OCI-LY1 (cell line): ENCODE results near the gene PLEKHF1.

Experiments
- H2AFZ ChIP-seq: fragments of 200-600 bp; sonication (generic), shearing (Covaris generic); 2 replicates; pipeline ENCODE4 v1.6.0; 2014; ENCODE audit warnings: antibody characterized with exemption, mild to moderate bottlenecking, low read length
- H3F3A ChIP-seq: fragments of 200-600 bp; sonication (generic), shearing (Covaris generic); 2 replicates; pipeline ENCODE4 v1.6.0; 2014; ENCODE audit warnings: mild to moderate bottlenecking, antibody characterized with exemption, low read length, moderate library complexity; ENCODE audit not compliant: insufficient read depth
- H3K27ac ChIP-seq: fragments of 200-600 bp; sonication (generic); 2 replicates; pipeline ENCODE4 v1.5.1; 2014; ENCODE audit warnings: low read length, mixed run types, mild to moderate bottlenecking, low read depth; ENCODE audit not compliant: poor library complexity, severe bottlenecking
- H3K27me3 ChIP-seq: fragments of 200-600 bp; sonication (generic); 2 replicates; pipeline ENCODE4 v1.6.0; 2014; ENCODE audit warnings: antibody characterized with exemption, mild to moderate bottlenecking, low read length, moderate library complexity; ENCODE audit not compliant: insufficient read depth
- H3K36me3 ChIP-seq: fragments of 200-600 bp; sonication (generic); 2 replicates; pipeline ENCODE4 v1.6.1; 2014; ENCODE audit warnings: mild to moderate bottlenecking, antibody characterized with exemption, low read length, moderate library complexity, mixed read lengths; ENCODE audit not compliant: insufficient read depth
- H3K4me1 ChIP-seq: fragments of 200-600 bp; sonication (generic); 2 replicates; pipeline ENCODE4 v1.5.1; 2014; ENCODE audit warnings: mild to moderate bottlenecking, low read length, moderate library complexity; ENCODE audit not compliant: insufficient read depth, severe bottlenecking
- H3K4me2 ChIP-seq: fragments of 200-600 bp; sonication (generic), shearing (Covaris generic); 2 replicates; pipeline ENCODE4 v1.6.1; 2014; ENCODE audit warnings: low read length
- H3K4me3 ChIP-seq: fragments of 200-600 bp; sonication (generic); 2 replicates; pipeline ENCODE4 v1.5.1; 2014; ENCODE audit warnings: low read length, low read depth, mild to moderate bottlenecking, mixed read lengths; ENCODE audit not compliant: poor library complexity, severe bottlenecking
- H3K79me2 ChIP-seq: fragments of 200-600 bp; shearing (Covaris generic); 2 replicates; pipeline ENCODE4 v1.6.1; 2016; ENCODE audit warnings: mixed run types, low read length, mixed read lengths; ENCODE audit not compliant: insufficient read depth
- H3K9ac ChIP-seq: fragments of 200-600 bp; sonication (generic), shearing (Covaris generic); 2 replicates; pipeline ENCODE4 v1.6.1; 2014; ENCODE audit warnings: mild to moderate bottlenecking, low read length, mixed read lengths
- H3K9me2 ChIP-seq: fragments of 200-600 bp; sonication (generic), shearing (Covaris generic); 2 replicates; pipeline ENCODE4 v1.6.1; 2014; ENCODE audit warnings: low read depth, mild to moderate bottlenecking, low read length, mixed read lengths
- H3K9me3 ChIP-seq: fragments of 200-600 bp; shearing (Covaris generic); 2 replicates; pipeline ENCODE4 v1.6.1; 2014; ENCODE audit warnings: low read length, mixed read lengths
- H4K20me1 ChIP-seq: fragments of 200-600 bp; sonication (generic), shearing (Covaris generic); 2 replicates; pipeline ENCODE4 v1.6.0; 2016; ENCODE audit warnings: mild to moderate bottlenecking, low read length; ENCODE audit not compliant: insufficient read depth
- EZH2 ChIP-seq: fragments of 200-600 bp; sonication (generic), shearing (Covaris generic); IDR thresholded peaks from 2 replicates; pipeline ENCODE4 v1.8.0; 2017; ENCODE audit warnings: borderline replicate concordance, mixed run types, mild to moderate bottlenecking, antibody characterized with exemption, low read length, moderate library complexity, mixed read lengths
- TF ChIP-seq, protein P1 (sequence below): fragments of 200-600 bp; sonication (generic), shearing (Covaris generic); IDR thresholded peaks from 2 replicates; pipeline ENCODE4 v1.5.1; 2017; ENCODE audit warnings: mild to moderate bottlenecking, antibody characterized with exemption, low read length, moderate library complexity, mixed read lengths

The PLEKHF1 gene

DNA sequence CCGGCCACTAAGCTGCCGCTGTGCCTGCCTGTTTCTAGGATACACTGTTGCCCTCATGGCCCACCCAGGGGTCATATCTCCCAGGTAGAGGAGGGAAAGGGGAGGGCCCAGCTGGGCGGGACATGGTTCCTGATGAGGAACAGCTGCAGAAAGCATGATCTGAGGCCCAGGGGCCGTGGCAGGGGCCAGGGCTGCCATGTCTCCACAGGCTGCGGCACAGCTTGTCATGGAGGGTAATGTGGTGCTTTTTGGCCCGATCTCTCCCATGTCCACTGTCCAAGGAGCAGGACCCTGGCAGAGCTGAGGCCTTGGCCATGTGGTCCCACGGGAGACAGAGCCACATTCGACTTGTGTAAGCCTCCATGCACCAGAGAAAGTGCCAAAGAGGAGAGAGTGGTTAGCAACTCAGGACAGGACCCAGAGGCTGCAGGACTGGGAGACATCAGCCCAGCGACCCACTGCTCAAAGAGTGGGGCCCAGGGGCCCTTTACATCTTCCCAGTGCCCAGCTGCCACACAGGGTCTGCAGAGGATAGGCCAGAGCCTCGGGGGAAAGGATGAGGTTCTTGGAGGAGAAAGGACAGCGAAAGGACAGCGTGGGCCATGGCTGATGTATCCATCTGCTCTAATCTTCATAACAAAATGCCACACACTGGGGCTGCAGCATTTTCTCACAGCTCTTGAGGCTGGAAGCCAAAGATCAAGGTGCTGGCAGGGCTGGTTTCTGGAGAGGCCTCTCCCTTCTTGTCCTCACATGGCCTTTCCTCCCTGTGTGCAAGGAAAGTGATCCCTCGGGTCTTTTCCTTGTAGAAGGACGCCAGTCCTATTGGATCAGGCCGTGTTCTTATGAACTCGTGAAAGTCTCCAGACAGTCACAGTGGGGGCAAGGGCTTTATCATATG, 47.6 kb upstream of the PLEKHF1 start:
- no peak overlapping the region for H3K27ac ChIP-seq
- TF ChIP-seq, protein P1, sequence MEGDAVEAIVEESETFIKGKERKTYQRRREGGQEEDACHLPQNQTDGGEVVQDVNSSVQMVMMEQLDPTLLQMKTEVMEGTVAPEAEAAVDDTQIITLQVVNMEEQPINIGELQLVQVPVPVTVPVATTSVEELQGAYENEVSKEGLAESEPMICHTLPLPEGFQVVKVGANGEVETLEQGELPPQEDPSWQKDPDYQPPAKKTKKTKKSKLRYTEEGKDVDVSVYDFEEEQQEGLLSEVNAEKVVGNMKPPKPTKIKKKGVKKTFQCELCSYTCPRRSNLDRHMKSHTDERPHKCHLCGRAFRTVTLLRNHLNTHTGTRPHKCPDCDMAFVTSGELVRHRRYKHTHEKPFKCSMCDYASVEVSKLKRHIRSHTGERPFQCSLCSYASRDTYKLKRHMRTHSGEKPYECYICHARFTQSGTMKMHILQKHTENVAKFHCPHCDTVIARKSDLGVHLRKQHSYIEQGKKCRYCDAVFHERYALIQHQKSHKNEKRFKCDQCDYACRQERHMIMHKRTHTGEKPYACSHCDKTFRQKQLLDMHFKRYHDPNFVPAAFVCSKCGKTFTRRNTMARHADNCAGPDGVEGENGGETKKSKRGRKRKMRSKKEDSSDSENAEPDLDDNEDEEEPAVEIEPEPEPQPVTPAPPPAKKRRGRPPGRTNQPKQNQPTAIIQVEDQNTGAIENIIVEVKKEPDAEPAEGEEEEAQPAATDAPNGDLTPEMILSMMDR, result no peak
- TF ChIP-seq EZH2, result no peak
- no peaks in the 10 kb centered on the region for H3K79me2 ChIP-seq
- H3K36me3 ChIP-seq, result peaks cover 34% of the 10 kb centered on the region
- no peaks in the 10 kb centered on the region for H3K4me1 ChIP-seq
- no peaks in the 10 kb centered on the region for H4K20me1 ChIP-seq
- no peaks in the 10 kb centered on the region for H3F3A ChIP-seq
- H3K9ac ChIP-seq, result no peak overlapping the region
- H3K27me3 ChIP-seq, result no peaks in the 10 kb centered on the region
- H3K4me3 ChIP-seq, result no peak overlapping the region
- H3K9me2 ChIP-seq, result no peaks in the 10 kb centered on the region
- H3K9me3 ChIP-seq, result no peaks in the 10 kb centered on the region
- H2AFZ ChIP-seq, result no peak overlapping the region
- H3K4me2 ChIP-seq, result no peak overlapping the region

DNA sequence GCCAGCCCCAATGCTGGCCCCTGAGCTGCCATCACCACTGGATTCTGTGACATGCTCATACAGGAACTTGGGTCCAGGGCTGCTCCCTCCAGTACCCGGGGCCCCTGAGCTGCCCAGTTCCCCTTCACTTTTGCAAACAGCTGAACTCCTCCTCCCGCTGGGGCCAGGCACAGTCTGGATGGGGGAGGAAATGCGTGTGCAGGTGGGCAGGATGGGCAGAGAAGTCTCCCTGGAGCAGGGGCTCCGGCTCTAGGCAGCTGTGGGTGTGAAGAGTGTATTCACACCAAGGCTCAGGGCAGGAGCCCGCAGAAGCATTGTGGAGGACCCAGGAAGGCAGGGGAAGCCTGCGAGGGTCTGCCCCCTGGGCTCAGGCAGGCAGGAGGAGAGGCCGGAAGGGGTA, 46.8 kb upstream of the PLEKHF1 start:
- no peak overlapping the region for H3K27ac ChIP-seq
- TF ChIP-seq, protein P1, result no peak
- TF ChIP-seq EZH2, result no peak
- no peak overlapping the region for H3K4me2 ChIP-seq
- H3K4me1 ChIP-seq, result no peaks in the 10 kb centered on the region
- no peaks in the 10 kb centered on the region for H3K9me3 ChIP-seq
- H3K9ac ChIP-seq, result no peak overlapping the region
- peaks cover 26% of the 10 kb centered on the region for H3K36me3 ChIP-seq
- no peaks in the 10 kb centered on the region for H3K79me2 ChIP-seq
- no peaks in the 10 kb centered on the region for H3K9me2 ChIP-seq
- H2AFZ ChIP-seq, result no peak overlapping the region
- H3K4me3 ChIP-seq, result no peak overlapping the region
- H3K27me3 ChIP-seq, result no peaks in the 10 kb centered on the region
- no peaks in the 10 kb centered on the region for H4K20me1 ChIP-seq
- H3F3A ChIP-seq, result no peaks in the 10 kb centered on the region

DNA sequence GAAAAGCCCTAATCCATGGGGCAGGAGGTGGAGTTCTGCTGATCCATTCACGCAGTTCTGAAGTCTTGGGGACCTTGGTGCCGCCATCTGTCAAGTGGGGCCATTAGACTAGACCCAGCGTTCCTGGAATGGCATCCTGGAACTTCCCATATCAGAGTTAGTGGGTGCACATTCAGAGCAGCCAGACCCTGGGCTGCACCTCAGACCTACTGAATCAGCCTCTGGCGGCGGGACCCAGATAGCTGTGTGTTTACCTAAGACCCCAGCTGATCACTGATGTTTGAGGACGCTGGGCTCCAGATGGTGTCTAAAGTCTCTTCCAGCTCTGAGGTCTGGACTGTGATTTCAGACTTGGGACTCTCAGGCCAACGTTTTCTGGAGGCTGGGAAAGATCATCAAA, 46.4 kb upstream of the PLEKHF1 start:
- no peaks in the 10 kb centered on the region for H3K79me2 ChIP-seq
- H4K20me1 ChIP-seq, result no peaks in the 10 kb centered on the region
- H3K4me1 ChIP-seq, result no peaks in the 10 kb centered on the region
- H3F3A ChIP-seq, result no peaks in the 10 kb centered on the region
- no peaks in the 10 kb centered on the region for H3K9me2 ChIP-seq
- H3K4me2 ChIP-seq, result no peak overlapping the region
- no peak overlapping the region for H3K9ac ChIP-seq
- H3K27me3 ChIP-seq, result no peaks in the 10 kb centered on the region
- TF ChIP-seq, protein P1, result no peak
- TF ChIP-seq EZH2, result no peak
- peaks cover 22% of the 10 kb centered on the region for H3K36me3 ChIP-seq
- H3K9me3 ChIP-seq, result no peaks in the 10 kb centered on the region
- no peak overlapping the region for H3K4me3 ChIP-seq
- no peak overlapping the region for H2AFZ ChIP-seq
- no peak overlapping the region for H3K27ac ChIP-seq
